ENCODE data around the gene MYO10. TPM values are rescaled to one million over a fixed set of nuclear protein-coding genes. Genes with fewer than 3 reads are reported as not detected.

The MYO10 gene
- total RNA-seq, 1 experiment from 2014 or later: 71.9 TPM

- DNase-seq (ENCODE audit: low read depth, low spot score) (no peak), ATAC-seq (no peak)
- Histone ChIP-seq H3K27me3 (ENCODE audit: control insufficient read depth, insufficient read depth, low read length) (no peaks in the 10 kb centered on the region), H3K36me3 (ENCODE audit: control insufficient read depth, insufficient read depth, low read length) (no peaks in the 10 kb centered on the region; the same call in 1 of the 2 replicates), H3K4me1 (ENCODE audit: control insufficient read depth, insufficient read depth, low read length) (no peaks in the 10 kb centered on the region; the same call in 1 of the 2 replicates), H3K9me3 (ENCODE audit: control insufficient read depth, insufficient read depth, low read depth, low read length) (peaks cover 3% of the 10 kb centered on the region; the same call in 1 of the 2 replicates), H3K4me3 (ENCODE audit: low read depth in 2 of 2, low read length in 2 of 2) (no peak overlapping the region), H3K27ac (ENCODE audit: low read length) (no peak overlapping the region)
- POLR2A ChIA-PET: interaction anchor here (0.6 kb wide), 1 partner anchor 184 kb away, joined by 6 read pairs; no protein-coding TSS in a partner anchor
- TF ChIP-seq SIN3A (IDR thresholded peaks at IDR 0.05; ENCODE audit: borderline replicate concordance, insufficient read depth, low read depth, low read length): no peak
- TF ChIP-seq, protein P1, sequence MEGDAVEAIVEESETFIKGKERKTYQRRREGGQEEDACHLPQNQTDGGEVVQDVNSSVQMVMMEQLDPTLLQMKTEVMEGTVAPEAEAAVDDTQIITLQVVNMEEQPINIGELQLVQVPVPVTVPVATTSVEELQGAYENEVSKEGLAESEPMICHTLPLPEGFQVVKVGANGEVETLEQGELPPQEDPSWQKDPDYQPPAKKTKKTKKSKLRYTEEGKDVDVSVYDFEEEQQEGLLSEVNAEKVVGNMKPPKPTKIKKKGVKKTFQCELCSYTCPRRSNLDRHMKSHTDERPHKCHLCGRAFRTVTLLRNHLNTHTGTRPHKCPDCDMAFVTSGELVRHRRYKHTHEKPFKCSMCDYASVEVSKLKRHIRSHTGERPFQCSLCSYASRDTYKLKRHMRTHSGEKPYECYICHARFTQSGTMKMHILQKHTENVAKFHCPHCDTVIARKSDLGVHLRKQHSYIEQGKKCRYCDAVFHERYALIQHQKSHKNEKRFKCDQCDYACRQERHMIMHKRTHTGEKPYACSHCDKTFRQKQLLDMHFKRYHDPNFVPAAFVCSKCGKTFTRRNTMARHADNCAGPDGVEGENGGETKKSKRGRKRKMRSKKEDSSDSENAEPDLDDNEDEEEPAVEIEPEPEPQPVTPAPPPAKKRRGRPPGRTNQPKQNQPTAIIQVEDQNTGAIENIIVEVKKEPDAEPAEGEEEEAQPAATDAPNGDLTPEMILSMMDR (IDR thresholded peaks at IDR 0.05): no peak
- TF ChIP-seq, protein P2, sequence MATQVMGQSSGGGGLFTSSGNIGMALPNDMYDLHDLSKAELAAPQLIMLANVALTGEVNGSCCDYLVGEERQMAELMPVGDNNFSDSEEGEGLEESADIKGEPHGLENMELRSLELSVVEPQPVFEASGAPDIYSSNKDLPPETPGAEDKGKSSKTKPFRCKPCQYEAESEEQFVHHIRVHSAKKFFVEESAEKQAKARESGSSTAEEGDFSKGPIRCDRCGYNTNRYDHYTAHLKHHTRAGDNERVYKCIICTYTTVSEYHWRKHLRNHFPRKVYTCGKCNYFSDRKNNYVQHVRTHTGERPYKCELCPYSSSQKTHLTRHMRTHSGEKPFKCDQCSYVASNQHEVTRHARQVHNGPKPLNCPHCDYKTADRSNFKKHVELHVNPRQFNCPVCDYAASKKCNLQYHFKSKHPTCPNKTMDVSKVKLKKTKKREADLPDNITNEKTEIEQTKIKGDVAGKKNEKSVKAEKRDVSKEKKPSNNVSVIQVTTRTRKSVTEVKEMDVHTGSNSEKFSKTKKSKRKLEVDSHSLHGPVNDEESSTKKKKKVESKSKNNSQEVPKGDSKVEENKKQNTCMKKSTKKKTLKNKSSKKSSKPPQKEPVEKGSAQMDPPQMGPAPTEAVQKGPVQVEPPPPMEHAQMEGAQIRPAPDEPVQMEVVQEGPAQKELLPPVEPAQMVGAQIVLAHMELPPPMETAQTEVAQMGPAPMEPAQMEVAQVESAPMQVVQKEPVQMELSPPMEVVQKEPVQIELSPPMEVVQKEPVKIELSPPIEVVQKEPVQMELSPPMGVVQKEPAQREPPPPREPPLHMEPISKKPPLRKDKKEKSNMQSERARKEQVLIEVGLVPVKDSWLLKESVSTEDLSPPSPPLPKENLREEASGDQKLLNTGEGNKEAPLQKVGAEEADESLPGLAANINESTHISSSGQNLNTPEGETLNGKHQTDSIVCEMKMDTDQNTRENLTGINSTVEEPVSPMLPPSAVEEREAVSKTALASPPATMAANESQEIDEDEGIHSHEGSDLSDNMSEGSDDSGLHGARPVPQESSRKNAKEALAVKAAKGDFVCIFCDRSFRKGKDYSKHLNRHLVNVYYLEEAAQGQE (IDR thresholded peaks at IDR 0.05; ENCODE audit: insufficient read depth in 1 of 2, low read depth in 2 of 2, low read length in 1 of 2): no peak
- no peak for TF ChIP-seq TCF7L2 (IDR thresholded peaks at IDR 0.05; ENCODE audit: low read depth, low read length)
- TF ChIP-seq POLR2AphosphoS5 (IDR thresholded peaks at IDR 0.05; ENCODE audit: low read depth, low read length): no peak
- CTCF ChIA-PET: no interaction called here
- in situ Hi-C loops (cut with HindIII; ENCODE audit: low pct_unique_long_range_greater_than_20kb, low sequenced_read_pairs): loop anchor here (25.0 kb wide), 1 partner anchor 193 kb away; no protein-coding TSS in a partner anchor
- BruUV-seq (replicated peaks): no TSS peak
- intact Hi-C loops (cut with micrococcal nuclease; ENCODE audit: unreplicated experiment): no loop called here
Observed at GRCh38 chr5:16943846-16944678, 8.0 kb upstream of the MYO10 start.

GRCh38 chr5:16937503-16938161 is 1.5 kb upstream of the MYO10 start:
- Histone ChIP-seq H3K36me3 (ENCODE audit: control insufficient read depth, insufficient read depth, low read length) (peaks cover 6% of the 10 kb centered on the region), H3K27me3 (ENCODE audit: control insufficient read depth, insufficient read depth, low read length) (peaks cover 9% of the 10 kb centered on the region)

More at GRCh38 chr5:16937503-16938161, 1.5 kb upstream of the MYO10 start:
- intact Hi-C loops (cut with micrococcal nuclease; ENCODE audit: unreplicated experiment): no loop called here
- H3K4me3 ChIP-seq (ENCODE audit: low read depth in 2 of 2, low read length in 2 of 2): no peak overlapping the region
- CTCF ChIA-PET: no interaction called here
- DNase-seq (ENCODE audit: low read depth, low spot score): no peak
- ATAC-seq: no peak
- H3K4me1 ChIP-seq (ENCODE audit: control insufficient read depth, insufficient read depth, low read length): peaks cover 15% of the 10 kb centered on the region
- in situ Hi-C loops (cut with HindIII; ENCODE audit: low pct_unique_long_range_greater_than_20kb, low sequenced_read_pairs): loop anchor here (25.0 kb wide), 1 partner anchor 200 kb away; no protein-coding TSS in a partner anchor
- H3K9me3 ChIP-seq (ENCODE audit: control insufficient read depth, insufficient read depth, low read depth, low read length): no peaks in the 10 kb centered on the region
- POLR2A ChIA-PET: no interaction called here
- H3K27ac ChIP-seq (ENCODE audit: low read length): no peak overlapping the region
- BruUV-seq (replicated peaks): no TSS peak
- TF ChIP-seq, protein P1 (IDR thresholded peaks at IDR 0.05): no peak
- TF ChIP-seq TCF7L2 (IDR thresholded peaks at IDR 0.05; ENCODE audit: low read depth, low read length) (no peak), POLR2AphosphoS5 (IDR thresholded peaks at IDR 0.05; ENCODE audit: low read depth, low read length) (no peak), SIN3A (IDR thresholded peaks at IDR 0.05; ENCODE audit: borderline replicate concordance, insufficient read depth, low read depth, low read length) (no peak)
- TF ChIP-seq, protein P2 (IDR thresholded peaks at IDR 0.05; ENCODE audit: insufficient read depth in 1 of 2, low read depth in 2 of 2, low read length in 1 of 2): no peak

All from Panc1 (cell line).